GM23338 (cell line): ENCODE measurements around the gene AP1G2. TPM values are rescaled to one million over a fixed set of nuclear protein-coding genes. Genes with fewer than 3 reads are reported as not detected.

Experiments
- ATAC-seq: fragments of 200-7000 bp; cut with Tn5 transposase; 3 replicates; pipeline ENCODE4 v1.9.1; 2020
- DNase-seq: peaks from one replicate; pipeline ENCODE4 v3.0.0-alpha.2; 2015; ENCODE audit warnings: low spot score
- H2AFZ ChIP-seq: fragments of 200-600 bp; sonication (generic); 2 replicates; pipeline ENCODE4 v1.8.0; 2016; ENCODE audit warnings: antibody characterized with exemption, mild to moderate bottlenecking, moderate library complexity
- H3F3A ChIP-seq: fragments of 200-600 bp; sonication (generic); replicated peaks from 2 replicates; pipeline ENCODE4 v1.8.0; 2017; ENCODE audit warnings: antibody characterized with exemption, mixed run types, low read depth
- H3K27ac ChIP-seq: fragments of 200-600 bp; sonication (generic); 2 replicates; pipeline ENCODE4 v1.6.1; 2016; ENCODE audit warnings: low read depth
- H3K27me3 ChIP-seq: fragments of 200-600 bp; sonication (generic); 2 replicates; pipeline ENCODE4 v1.8.0; 2016; ENCODE audit warnings: mild to moderate bottlenecking, mixed run types, moderate library complexity; ENCODE audit not compliant: insufficient read depth
- H3K36me3 ChIP-seq: fragments of 200-600 bp; sonication (generic); 2 replicates; pipeline ENCODE4 v1.8.0; 2016; ENCODE audit warnings: mild to moderate bottlenecking; ENCODE audit not compliant: insufficient read depth
- H3K4me1 ChIP-seq: fragments of 200-600 bp; sonication (generic); 2 replicates; pipeline ENCODE4 v1.8.0; 2016; ENCODE audit warnings: mild to moderate bottlenecking, moderate library complexity; ENCODE audit not compliant: insufficient read depth
- H3K4me2 ChIP-seq: fragments of 200-600 bp; sonication (generic); 2 replicates; pipeline ENCODE4 v1.7.1; 2017; ENCODE audit warnings: mixed run types
- H3K4me3 ChIP-seq: fragments of 200-600 bp; sonication (generic); 2 replicates; pipeline ENCODE4 v1.6.1; 2016; ENCODE audit warnings: mixed run types
- H3K79me2 ChIP-seq: fragments of 200-600 bp; sonication (generic); replicated peaks from 2 replicates; pipeline ENCODE4 v1.8.0; 2017; ENCODE audit warnings: mild to moderate bottlenecking; ENCODE audit not compliant: insufficient read depth
- H3K9me2 ChIP-seq: fragments of 200-600 bp; sonication (generic); 2 replicates; pipeline ENCODE4 v1.8.0; 2017; ENCODE audit not compliant: insufficient read depth
- H4K20me1 ChIP-seq: fragments of 200-600 bp; sonication (generic); replicated peaks from 2 replicates; pipeline ENCODE4 v1.8.0; 2017; ENCODE audit warnings: mild to moderate bottlenecking; ENCODE audit not compliant: insufficient read depth
- H3K27ac Mint-ChIP-seq: 2 replicates; pipeline ENCODE4 v1.8.0; 2020; ENCODE audit warnings: inconsistent platforms, mild to moderate bottlenecking, moderate library complexity, mixed read lengths
- H3K27me3 Mint-ChIP-seq: 3 replicates; pipeline ENCODE4 v1.8.0; 2022; ENCODE audit warnings: low read depth, mild to moderate bottlenecking, moderate library complexity, mixed read lengths, inconsistent platforms; ENCODE audit not compliant: insufficient read depth, poor library complexity
- H3K36me3 Mint-ChIP-seq: 3 replicates; pipeline ENCODE4 v1.8.0; 2021; ENCODE audit warnings: low read depth, mild to moderate bottlenecking, inconsistent platforms, moderate library complexity, mixed read lengths
- H3K4me1 Mint-ChIP-seq: 3 replicates; pipeline ENCODE4 v1.8.0; 2020; ENCODE audit warnings: mild to moderate bottlenecking, inconsistent platforms, mixed read lengths
- H3K4me3 Mint-ChIP-seq: 3 replicates; pipeline ENCODE4 v1.8.0; 2021; ENCODE audit warnings: moderate library complexity, mild to moderate bottlenecking, inconsistent platforms, mixed read lengths
- H3K9me3 Mint-ChIP-seq: 3 replicates; pipeline ENCODE4 v1.8.0; 2020; ENCODE audit warnings: moderate library complexity, mild to moderate bottlenecking, inconsistent platforms, mixed read lengths
- CREB1 ChIP-seq: fragments of 250-450 bp; sonication (Bioruptor Pico); IDR thresholded peaks from 2 replicates; pipeline ENCODE4 v1.5.0; 2020; ENCODE audit warnings: low read depth, mild to moderate bottlenecking, moderate library complexity
- EZH2 ChIP-seq: fragments of 200-600 bp; sonication (generic); IDR thresholded peaks from one replicate; pipeline ENCODE4 v1.8.0; 2017; ENCODE audit warnings: antibody characterized with exemption, mild to moderate bottlenecking, low read depth; ENCODE audit not compliant: unreplicated experiment
- EZH2phosphoT487 ChIP-seq: fragments of 200-600 bp; sonication (generic); IDR thresholded peaks from one replicate; pipeline ENCODE4 v1.8.1; 2018; ENCODE audit warnings: antibody characterized with exemption; ENCODE audit not compliant: unreplicated experiment
- JUNB ChIP-seq: IDR thresholded peaks from one replicate; pipeline ENCODE4 v1.6.1; 2016; ENCODE audit warnings: antibody characterized with exemption; ENCODE audit not compliant: unreplicated experiment
- NANOG ChIP-seq: IDR thresholded peaks from 2 replicates; pipeline ENCODE4 v1.6.1; 2016; ENCODE audit warnings: antibody characterized with exemption, borderline replicate concordance
- ZNF114 ChIP-seq: fragments of 250-450 bp; sonication (Bioruptor Pico); IDR thresholded peaks from 2 replicates; pipeline ENCODE4 v1.5.0; 2020; ENCODE audit warnings: mild to moderate bottlenecking, moderate library complexity
- ZNF331 ChIP-seq: fragments of 250-450 bp; sonication (Bioruptor Pico); IDR thresholded peaks from 2 replicates; pipeline ENCODE4 v1.5.0; 2020; ENCODE audit warnings: low read depth, mild to moderate bottlenecking, moderate library complexity
- polyA plus RNA-seq: library from polyadenylated mRNA; unstranded; fragments of >200 nt; fragmentation: Nextera tagmentation; extraction: Ambion mirVana; gene quantifications from 2 replicates; pipeline ENCODE4 v1.2.1, GENCODE V29; 2016
- total RNA-seq: library from RNA; depleted of rRNA; stranded (reverse); fragments of >200 nt; shearing (Covaris generic); gene quantifications from 2 replicates; pipeline ENCODE4 v1.2.3, GENCODE V29; 2014
- TF ChIP-seq, protein P1 (sequence below): IDR thresholded peaks from one replicate; pipeline ENCODE4 v1.6.1; 2018; ENCODE audit warnings: antibody characterized with exemption; ENCODE audit not compliant: unreplicated experiment
- TF ChIP-seq, protein P2 (sequence below), 2 experiments: fragments of 200-600 bp in 1 of 2; sonication (generic) in 1 of 2; conservative IDR thresholded peaks; 2 replicates each; pipeline versions ENCODE4 v1.5.1 to v1.6.1; 2016 to 2017; ENCODE audit warnings: antibody characterized with exemption in 2 of 2, low read depth in 2 of 2, mild to moderate bottlenecking in 2 of 2, moderate library complexity in 1 of 2
- TF ChIP-seq, protein P3 (sequence below): IDR thresholded peaks from 2 replicates; pipeline ENCODE4 v1.6.1; 2016; ENCODE audit warnings: antibody characterized with exemption

AP1G2 gene
- total and polyA plus RNA-seq, 2 experiments from 2014 or later: 55.3 to 63.5 TPM

DNA sequence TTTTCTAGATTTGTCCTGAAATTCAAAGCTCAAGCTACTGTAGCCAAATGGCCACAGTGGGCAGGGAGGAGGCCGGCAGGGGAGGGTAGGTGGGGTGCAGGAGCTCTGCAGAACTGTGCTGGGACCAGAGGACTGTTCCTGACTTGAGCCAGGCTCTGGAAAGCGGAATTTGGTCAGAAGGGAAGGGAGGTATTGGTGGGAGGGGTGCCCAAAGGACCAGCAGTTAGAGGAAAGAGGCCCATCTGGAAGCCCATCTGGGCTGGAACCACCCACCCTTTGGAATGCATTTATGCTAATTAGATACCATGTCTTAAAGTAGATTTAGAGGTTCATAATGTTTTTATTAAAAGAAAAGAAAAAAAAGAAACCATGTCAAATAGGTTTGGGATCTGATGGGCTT lies 35.5 kb upstream of the AP1G2 start:
- ATAC-seq (no peak), DNase-seq (no peak)
- Histone ChIP-seq H3K4me3 (no peak overlapping the region), H3F3A (no peaks in the 10 kb centered on the region), H3K4me1 (no peaks in the 10 kb centered on the region), H3K4me2 (no peak overlapping the region), H3K27ac (no peak overlapping the region), H4K20me1 (no peaks in the 10 kb centered on the region), H3K79me2 (no peaks in the 10 kb centered on the region), H3K36me3 (no peaks in the 10 kb centered on the region), H3K27me3 (no peaks in the 10 kb centered on the region), H3K9me2 (0 out of 2 replicates have a peak, but pooled peaks cover 3% of the 10 kb centered on the region), H2AFZ (no peak overlapping the region)
- H3K36me3 Mint-ChIP-seq: no peaks in the 10 kb centered on the region; the same call in 2 of the 3 replicates
- TF ChIP-seq, protein P1, sequence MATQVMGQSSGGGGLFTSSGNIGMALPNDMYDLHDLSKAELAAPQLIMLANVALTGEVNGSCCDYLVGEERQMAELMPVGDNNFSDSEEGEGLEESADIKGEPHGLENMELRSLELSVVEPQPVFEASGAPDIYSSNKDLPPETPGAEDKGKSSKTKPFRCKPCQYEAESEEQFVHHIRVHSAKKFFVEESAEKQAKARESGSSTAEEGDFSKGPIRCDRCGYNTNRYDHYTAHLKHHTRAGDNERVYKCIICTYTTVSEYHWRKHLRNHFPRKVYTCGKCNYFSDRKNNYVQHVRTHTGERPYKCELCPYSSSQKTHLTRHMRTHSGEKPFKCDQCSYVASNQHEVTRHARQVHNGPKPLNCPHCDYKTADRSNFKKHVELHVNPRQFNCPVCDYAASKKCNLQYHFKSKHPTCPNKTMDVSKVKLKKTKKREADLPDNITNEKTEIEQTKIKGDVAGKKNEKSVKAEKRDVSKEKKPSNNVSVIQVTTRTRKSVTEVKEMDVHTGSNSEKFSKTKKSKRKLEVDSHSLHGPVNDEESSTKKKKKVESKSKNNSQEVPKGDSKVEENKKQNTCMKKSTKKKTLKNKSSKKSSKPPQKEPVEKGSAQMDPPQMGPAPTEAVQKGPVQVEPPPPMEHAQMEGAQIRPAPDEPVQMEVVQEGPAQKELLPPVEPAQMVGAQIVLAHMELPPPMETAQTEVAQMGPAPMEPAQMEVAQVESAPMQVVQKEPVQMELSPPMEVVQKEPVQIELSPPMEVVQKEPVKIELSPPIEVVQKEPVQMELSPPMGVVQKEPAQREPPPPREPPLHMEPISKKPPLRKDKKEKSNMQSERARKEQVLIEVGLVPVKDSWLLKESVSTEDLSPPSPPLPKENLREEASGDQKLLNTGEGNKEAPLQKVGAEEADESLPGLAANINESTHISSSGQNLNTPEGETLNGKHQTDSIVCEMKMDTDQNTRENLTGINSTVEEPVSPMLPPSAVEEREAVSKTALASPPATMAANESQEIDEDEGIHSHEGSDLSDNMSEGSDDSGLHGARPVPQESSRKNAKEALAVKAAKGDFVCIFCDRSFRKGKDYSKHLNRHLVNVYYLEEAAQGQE: no peak
- TF ChIP-seq ZNF114 (CRISPR knock-in tag): no peak
- no peak for TF ChIP-seq EZH2phosphoT487
- no peak for TF ChIP-seq EZH2
- no peak for TF ChIP-seq JUNB
- no peak for TF ChIP-seq NANOG
- no peak for TF ChIP-seq ZNF331
- TF ChIP-seq, protein P2, sequence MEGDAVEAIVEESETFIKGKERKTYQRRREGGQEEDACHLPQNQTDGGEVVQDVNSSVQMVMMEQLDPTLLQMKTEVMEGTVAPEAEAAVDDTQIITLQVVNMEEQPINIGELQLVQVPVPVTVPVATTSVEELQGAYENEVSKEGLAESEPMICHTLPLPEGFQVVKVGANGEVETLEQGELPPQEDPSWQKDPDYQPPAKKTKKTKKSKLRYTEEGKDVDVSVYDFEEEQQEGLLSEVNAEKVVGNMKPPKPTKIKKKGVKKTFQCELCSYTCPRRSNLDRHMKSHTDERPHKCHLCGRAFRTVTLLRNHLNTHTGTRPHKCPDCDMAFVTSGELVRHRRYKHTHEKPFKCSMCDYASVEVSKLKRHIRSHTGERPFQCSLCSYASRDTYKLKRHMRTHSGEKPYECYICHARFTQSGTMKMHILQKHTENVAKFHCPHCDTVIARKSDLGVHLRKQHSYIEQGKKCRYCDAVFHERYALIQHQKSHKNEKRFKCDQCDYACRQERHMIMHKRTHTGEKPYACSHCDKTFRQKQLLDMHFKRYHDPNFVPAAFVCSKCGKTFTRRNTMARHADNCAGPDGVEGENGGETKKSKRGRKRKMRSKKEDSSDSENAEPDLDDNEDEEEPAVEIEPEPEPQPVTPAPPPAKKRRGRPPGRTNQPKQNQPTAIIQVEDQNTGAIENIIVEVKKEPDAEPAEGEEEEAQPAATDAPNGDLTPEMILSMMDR (conservative IDR thresholded peaks at IDR 0.05; ENCODE audit: low read depth in 2 of 2): no peak
- TF ChIP-seq CREB1: no peak
- no peak overlapping the region for H3K27ac Mint-ChIP-seq
- no peaks in the 10 kb centered on the region; the same call in 2 of the 3 replicates for H3K4me1 Mint-ChIP-seq
- H3K27me3 Mint-ChIP-seq: peaks cover 4% of the 10 kb centered on the region
- H3K4me3 Mint-ChIP-seq: no peak overlapping the region
- no peaks in the 10 kb centered on the region; the same call in 2 of the 3 replicates for H3K9me3 Mint-ChIP-seq

DNA sequence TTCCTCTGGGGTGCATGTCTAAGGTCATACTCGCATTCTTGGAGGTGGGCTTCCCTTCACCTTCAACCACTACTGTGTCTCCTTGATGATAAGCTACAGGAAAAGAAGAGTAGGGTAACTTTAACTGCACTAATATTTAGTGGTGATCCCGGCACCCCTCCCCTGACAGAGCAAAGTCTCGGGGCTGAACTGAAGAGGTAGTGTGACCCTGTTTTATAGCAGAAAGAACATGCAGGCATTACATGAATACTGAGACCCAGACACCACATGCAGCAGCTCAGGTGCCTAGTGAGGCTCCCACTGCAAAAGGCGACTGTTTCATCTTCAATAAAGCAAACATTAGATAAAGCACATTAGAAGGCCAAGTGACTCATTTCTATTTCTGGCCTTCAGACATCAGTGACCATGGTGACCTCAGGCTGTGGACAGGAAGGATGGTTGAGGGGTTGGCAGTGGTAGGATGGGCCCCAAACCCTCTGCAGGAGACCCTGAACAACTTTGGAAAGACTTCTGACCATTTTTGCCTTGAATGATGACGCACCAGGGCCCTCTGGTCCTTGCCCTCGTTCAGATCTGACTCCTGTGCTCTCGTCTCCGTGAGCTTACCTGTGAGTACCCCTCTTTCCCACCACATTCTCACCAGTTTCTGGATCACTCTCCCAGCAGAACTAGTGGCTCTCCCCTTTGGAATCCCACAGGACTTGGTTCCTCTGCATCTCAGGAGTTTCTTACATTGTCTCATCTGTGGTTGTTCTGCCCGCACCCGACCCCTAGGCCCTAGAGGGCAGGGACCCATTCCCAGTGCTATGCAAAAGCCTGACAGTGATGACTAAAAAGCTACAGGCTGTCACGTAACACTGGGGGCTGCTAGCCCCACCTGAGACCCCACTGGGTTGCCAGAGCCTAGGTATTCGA lies 34.8 kb upstream of the AP1G2 start:
- no peak overlapping the region for H3K4me3 ChIP-seq
- ATAC-seq (no peak), DNase-seq (no peak)
- no peaks in the 10 kb centered on the region for H3F3A ChIP-seq
- H3K79me2 ChIP-seq: no peaks in the 10 kb centered on the region
- Mint-ChIP-seq H3K36me3 (no peaks in the 10 kb centered on the region; the same call in 2 of the 3 replicates), H3K4me3 (no peak overlapping the region), H3K4me1 (no peaks in the 10 kb centered on the region; the same call in 2 of the 3 replicates), H3K27me3 (peaks cover 4% of the 10 kb centered on the region), H3K27ac (no peak overlapping the region), H3K9me3 (no peaks in the 10 kb centered on the region; the same call in 2 of the 3 replicates)
- no peaks in the 10 kb centered on the region for H3K4me1 ChIP-seq
- H3K9me2 ChIP-seq: 0 out of 2 replicates have a peak, but pooled peaks cover 3% of the 10 kb centered on the region
- no peaks in the 10 kb centered on the region for H4K20me1 ChIP-seq
- TF ChIP-seq EZH2 (no peak), ZNF331 (no peak)
- TF ChIP-seq, protein P3, sequence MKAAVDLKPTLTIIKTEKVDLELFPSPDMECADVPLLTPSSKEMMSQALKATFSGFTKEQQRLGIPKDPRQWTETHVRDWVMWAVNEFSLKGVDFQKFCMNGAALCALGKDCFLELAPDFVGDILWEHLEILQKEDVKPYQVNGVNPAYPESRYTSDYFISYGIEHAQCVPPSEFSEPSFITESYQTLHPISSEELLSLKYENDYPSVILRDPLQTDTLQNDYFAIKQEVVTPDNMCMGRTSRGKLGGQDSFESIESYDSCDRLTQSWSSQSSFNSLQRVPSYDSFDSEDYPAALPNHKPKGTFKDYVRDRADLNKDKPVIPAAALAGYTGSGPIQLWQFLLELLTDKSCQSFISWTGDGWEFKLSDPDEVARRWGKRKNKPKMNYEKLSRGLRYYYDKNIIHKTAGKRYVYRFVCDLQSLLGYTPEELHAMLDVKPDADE: no peak
- H2AFZ ChIP-seq: no peak overlapping the region
- no peaks in the 10 kb centered on the region for H3K27me3 ChIP-seq
- H3K27ac ChIP-seq: no peak overlapping the region
- H3K4me2 ChIP-seq: no peak overlapping the region
- H3K36me3 ChIP-seq: no peaks in the 10 kb centered on the region
